OCI-LY1 (cell line): ENCODE measurements around the gene TPST2.
A peak's percentile ranks its signal among the peaks of the same experiment; 100 is the strongest.

ENCODE experiments used
- H2AFZ ChIP-seq: fragments of 200-600 bp; sonication (generic), shearing (Covaris generic); 2 replicates; pipeline ENCODE4 v1.6.0; 2014; ENCODE audit warnings: antibody characterized with exemption, mild to moderate bottlenecking, low read length
- H3F3A ChIP-seq: fragments of 200-600 bp; sonication (generic), shearing (Covaris generic); 2 replicates; pipeline ENCODE4 v1.6.0; 2014; ENCODE audit warnings: mild to moderate bottlenecking, antibody characterized with exemption, low read length, moderate library complexity; ENCODE audit not compliant: insufficient read depth
- H3K27ac ChIP-seq: fragments of 200-600 bp; sonication (generic); 2 replicates; pipeline ENCODE4 v1.5.1; 2014; ENCODE audit warnings: low read length, mixed run types, mild to moderate bottlenecking, low read depth; ENCODE audit not compliant: poor library complexity, severe bottlenecking
- H3K27me3 ChIP-seq: fragments of 200-600 bp; sonication (generic); 2 replicates; pipeline ENCODE4 v1.6.0; 2014; ENCODE audit warnings: antibody characterized with exemption, mild to moderate bottlenecking, low read length, moderate library complexity; ENCODE audit not compliant: insufficient read depth
- H3K36me3 ChIP-seq: fragments of 200-600 bp; sonication (generic); 2 replicates; pipeline ENCODE4 v1.6.1; 2014; ENCODE audit warnings: mild to moderate bottlenecking, antibody characterized with exemption, low read length, moderate library complexity, mixed read lengths; ENCODE audit not compliant: insufficient read depth
- H3K4me1 ChIP-seq: fragments of 200-600 bp; sonication (generic); 2 replicates; pipeline ENCODE4 v1.5.1; 2014; ENCODE audit warnings: mild to moderate bottlenecking, low read length, moderate library complexity; ENCODE audit not compliant: insufficient read depth, severe bottlenecking
- H3K4me2 ChIP-seq: fragments of 200-600 bp; sonication (generic), shearing (Covaris generic); 2 replicates; pipeline ENCODE4 v1.6.1; 2014; ENCODE audit warnings: low read length
- H3K4me3 ChIP-seq: fragments of 200-600 bp; sonication (generic); 2 replicates; pipeline ENCODE4 v1.5.1; 2014; ENCODE audit warnings: low read length, low read depth, mild to moderate bottlenecking, mixed read lengths; ENCODE audit not compliant: poor library complexity, severe bottlenecking
- H3K79me2 ChIP-seq: fragments of 200-600 bp; shearing (Covaris generic); 2 replicates; pipeline ENCODE4 v1.6.1; 2016; ENCODE audit warnings: mixed run types, low read length, mixed read lengths; ENCODE audit not compliant: insufficient read depth
- H3K9ac ChIP-seq: fragments of 200-600 bp; sonication (generic), shearing (Covaris generic); 2 replicates; pipeline ENCODE4 v1.6.1; 2014; ENCODE audit warnings: mild to moderate bottlenecking, low read length, mixed read lengths
- H3K9me2 ChIP-seq: fragments of 200-600 bp; sonication (generic), shearing (Covaris generic); 2 replicates; pipeline ENCODE4 v1.6.1; 2014; ENCODE audit warnings: low read depth, mild to moderate bottlenecking, low read length, mixed read lengths
- H3K9me3 ChIP-seq: fragments of 200-600 bp; shearing (Covaris generic); 2 replicates; pipeline ENCODE4 v1.6.1; 2014; ENCODE audit warnings: low read length, mixed read lengths
- H4K20me1 ChIP-seq: fragments of 200-600 bp; sonication (generic), shearing (Covaris generic); 2 replicates; pipeline ENCODE4 v1.6.0; 2016; ENCODE audit warnings: mild to moderate bottlenecking, low read length; ENCODE audit not compliant: insufficient read depth
- CTCF ChIP-seq: fragments of 200-600 bp; sonication (generic), shearing (Covaris generic); IDR thresholded peaks from 2 replicates; pipeline ENCODE4 v1.5.1; 2017; ENCODE audit warnings: mild to moderate bottlenecking, antibody characterized with exemption, low read length, moderate library complexity, mixed read lengths
- EZH2 ChIP-seq: fragments of 200-600 bp; sonication (generic), shearing (Covaris generic); IDR thresholded peaks from 2 replicates; pipeline ENCODE4 v1.8.0; 2017; ENCODE audit warnings: borderline replicate concordance, mixed run types, mild to moderate bottlenecking, antibody characterized with exemption, low read length, moderate library complexity, mixed read lengths

Gene TPST2

GRCh38 chr22:26573026-26573662 lies 16.8 kb downstream of the TPST2 start:
- no peaks in the 10 kb centered on the region for H3F3A ChIP-seq
- no peaks in the 10 kb centered on the region for H3K27me3 ChIP-seq
- H3K4me3 ChIP-seq, result no peak overlapping the region
- peaks cover 57% of the 10 kb centered on the region for H3K4me1 ChIP-seq
- peaks cover 29% of the 10 kb centered on the region for H3K79me2 ChIP-seq
- no peak overlapping the region for H2AFZ ChIP-seq
- H3K4me2 ChIP-seq, result no peak overlapping the region; the same call in 1 of the 2 replicates
- no peaks in the 10 kb centered on the region for H4K20me1 ChIP-seq
- TF ChIP-seq EZH2 (no peak), CTCF (no peak)
- H3K27ac ChIP-seq, result peak overlapping the region; percentile 62
- H3K9ac ChIP-seq, result no peak overlapping the region
- H3K9me2 ChIP-seq, result no peaks in the 10 kb centered on the region
- H3K36me3 ChIP-seq, result peaks cover 9% of the 10 kb centered on the region; the same call in 1 of the 2 replicates
- H3K9me3 ChIP-seq, result no peaks in the 10 kb centered on the region

DNA sequence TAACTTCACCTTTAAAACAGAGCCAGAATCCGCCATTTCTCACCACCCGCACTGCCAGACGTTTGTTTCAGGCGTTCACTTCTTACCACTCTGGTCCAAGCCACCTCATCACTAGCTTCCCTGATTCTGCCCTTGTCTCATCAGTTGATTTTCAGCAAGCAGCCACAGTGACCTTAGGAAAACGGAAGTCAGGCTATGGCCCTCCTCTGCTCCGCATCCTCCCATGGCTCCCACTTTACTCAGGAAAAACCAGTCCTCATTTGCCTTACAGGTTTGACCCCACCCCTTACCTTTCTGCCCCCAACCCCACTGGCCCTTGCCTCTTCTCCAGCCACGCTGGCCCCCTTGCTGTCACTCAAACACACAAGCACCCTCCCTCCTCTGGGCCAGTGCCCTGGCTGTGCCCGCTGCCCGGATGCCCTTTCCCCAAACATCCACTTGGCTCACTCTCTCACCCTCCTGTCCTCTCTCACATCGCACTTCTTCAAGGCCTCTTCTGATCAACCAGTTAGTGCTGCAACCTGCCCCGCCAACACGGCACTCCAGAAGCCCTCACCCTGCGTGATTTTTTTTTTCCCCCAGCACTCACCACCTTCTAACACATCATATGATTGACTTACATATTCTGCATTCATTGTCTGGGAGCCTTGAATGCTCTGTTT lies 18.9 kb downstream of the TPST2 start:
- no peak overlapping the region for H3K4me3 ChIP-seq
- H3K9me3 ChIP-seq, result no peaks in the 10 kb centered on the region
- H3K27me3 ChIP-seq, result no peaks in the 10 kb centered on the region
- peak overlapping the region; percentile 11; the same call in 1 of the 2 replicates for H3K9ac ChIP-seq
- H3K4me1 ChIP-seq, result peaks cover 75% of the 10 kb centered on the region
- peaks cover 34% of the 10 kb centered on the region for H3K79me2 ChIP-seq
- H4K20me1 ChIP-seq, result no peaks in the 10 kb centered on the region
- H3K27ac ChIP-seq, result peak overlapping the region; percentile 83
- H3K36me3 ChIP-seq, result peaks cover 8% of the 10 kb centered on the region; the same call in 1 of the 2 replicates
- no peaks in the 10 kb centered on the region for H3K9me2 ChIP-seq
- no peaks in the 10 kb centered on the region for H3F3A ChIP-seq
- peak overlapping the region; percentile 38; the same call in 1 of the 2 replicates for H3K4me2 ChIP-seq
- TF ChIP-seq EZH2 (no peak), CTCF (no peak)
- H2AFZ ChIP-seq, result no peak overlapping the region

DNA sequence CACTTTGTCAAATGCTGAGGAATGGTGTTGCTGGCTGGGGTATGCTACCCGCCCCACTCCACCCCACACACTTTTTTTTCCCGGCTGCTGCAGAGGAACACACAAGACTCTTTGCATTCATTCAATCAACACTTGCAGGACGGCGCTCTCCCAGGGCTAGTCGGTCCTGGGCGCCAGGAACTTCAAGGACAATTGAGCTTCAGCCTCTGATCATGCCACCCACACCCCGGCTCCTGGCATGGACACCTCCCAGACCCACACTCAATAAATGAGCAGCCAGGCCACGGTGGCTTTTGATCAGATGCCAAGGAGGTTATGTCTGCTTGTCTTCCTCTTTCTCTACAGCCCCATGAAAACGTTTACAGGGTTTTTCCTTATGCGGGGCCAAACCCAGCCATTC lies 19.8 kb downstream of the TPST2 start:
- Histone ChIP-seq H3F3A (no peaks in the 10 kb centered on the region), H3K36me3 (peaks cover 9% of the 10 kb centered on the region; the same call in 1 of the 2 replicates), H3K4me1 (peaks cover 83% of the 10 kb centered on the region), H3K9ac (peak overlapping the region; percentile 11; the same call in 1 of the 2 replicates), H3K9me2 (no peaks in the 10 kb centered on the region), H3K9me3 (no peaks in the 10 kb centered on the region), H3K4me3 (no peak overlapping the region), H3K27ac (peak overlapping the region; percentile 83), H2AFZ (no peak overlapping the region), H3K4me2 (peak overlapping the region; percentile 38; the same call in 1 of the 2 replicates), H3K27me3 (no peaks in the 10 kb centered on the region), H3K79me2 (peaks cover 36% of the 10 kb centered on the region), H4K20me1 (no peaks in the 10 kb centered on the region)
- TF ChIP-seq EZH2 (no peak), CTCF (no peak)
